Sigmoid colon (tissue), 7 donors: Measurements from ENCODE around the gene CDH19. TPM values are rescaled to one million over a fixed set of nuclear protein-coding genes. Genes with fewer than 3 reads are reported as not detected.

Experiments used
- DNase-seq: peaks from one replicate; pipeline ENCODE4 v3.0.0-alpha.2; 2019
- H3K27ac ChIP-seq, 4 donors: fragments of 200-600 bp; sonication (generic); one replicate each; pipeline ENCODE4 v1.5.1; 2016 to 2019; ENCODE audit warnings: mild to moderate bottlenecking in 1 of 4
- H3K27me3 ChIP-seq, 3 donors: fragments of 200-600 bp; sonication (generic); one replicate each; pipeline ENCODE4 v1.5.1; 2019; ENCODE audit warnings: mild to moderate bottlenecking in 1 of 3
- H3K36me3 ChIP-seq, 4 donors: fragments of 200-600 bp; sonication (generic); one replicate each; pipeline ENCODE4 v1.5.1; 2016 to 2019
- H3K4me1 ChIP-seq, 4 donors: fragments of 200-600 bp; sonication (generic); one replicate each; pipeline ENCODE4 v1.5.1; 2017 to 2019
- H3K4me3 ChIP-seq, 4 donors: fragments of 200-600 bp; sonication (generic); one replicate each; pipeline ENCODE4 v1.5.1; 2017 to 2019; ENCODE audit warnings: mild to moderate bottlenecking in 2 of 4, moderate library complexity in 1 of 4
- H3K9me3 ChIP-seq, 4 donors: fragments of 200-600 bp in 3 of 4; sonication (generic) in 3 of 4; one replicate each; pipeline versions ENCODE4 v1.5.1 to v1.6.1; 2013 to 2019
- CTCF ChIP-seq, 4 experiments: fragments of 450-650 bp in 3 of 4; fragments of 200-600 bp in 1 of 4; IDR thresholded peaks; one replicate each; pipeline ENCODE4 v1.5.1; 2016 to 2019; ENCODE audit warnings: antibody characterized with exemption in 4 of 4, mild to moderate bottlenecking in 3 of 4, moderate library complexity in 2 of 4
- EP300 ChIP-seq, 4 donors: sonication (generic); formaldehyde crosslinking; IDR thresholded peaks; one replicate each; pipeline ENCODE4 v1.6.1; 2017; ENCODE audit warnings: antibody characterized with exemption in 4 of 4
- POLR2A ChIP-seq, 2 donors: fragments of 450-650 bp; IDR thresholded peaks; one replicate each; pipeline ENCODE4 v1.6.1; 2016; ENCODE audit warnings: antibody characterized with exemption in 2 of 2, mild to moderate bottlenecking in 2 of 2, moderate library complexity in 2 of 2
- POLR2AphosphoS5 ChIP-seq, 4 donors: sonication (generic); formaldehyde crosslinking; IDR thresholded peaks; one replicate each; pipeline ENCODE4 v1.6.1; 2017; ENCODE audit warnings: antibody characterized with exemption in 4 of 4
- WGBS, 2 donors: extraction: QIAGEN DNeasy Blood & Tissue Kit; methylation state at CpG; one replicate each; pipeline ENCODE4 v1.1.7; 2013; 5-methylcytosine and 5-hydroxymethylcytosine counted together
- intact Hi-C: fragments of 100-400 bp; cut with DNase I; formaldehyde crosslinking; loops from one replicate; pipeline ENCODE4 v1.15.1; 2023
- polyA plus RNA-seq, 3 donors: library from polyadenylated mRNA; stranded (reverse); fragments of 200-250 nt; gene quantifications; one replicate each; pipeline ENCODE4 v1.2.3, GENCODE V29; 2013
- total RNA-seq, 4 donors: library from RNA; depleted of rRNA; stranded (reverse); fragments of >200 nt; gene quantifications; one replicate each; pipeline ENCODE4 v1.1.0, GENCODE V29; 2016
- donor health status: healthy with polysubstance abuse.
- donor health status: Bipolar disorder and iron deficiency.
- donor health status: healthy.

CDH19 gene, protein sequence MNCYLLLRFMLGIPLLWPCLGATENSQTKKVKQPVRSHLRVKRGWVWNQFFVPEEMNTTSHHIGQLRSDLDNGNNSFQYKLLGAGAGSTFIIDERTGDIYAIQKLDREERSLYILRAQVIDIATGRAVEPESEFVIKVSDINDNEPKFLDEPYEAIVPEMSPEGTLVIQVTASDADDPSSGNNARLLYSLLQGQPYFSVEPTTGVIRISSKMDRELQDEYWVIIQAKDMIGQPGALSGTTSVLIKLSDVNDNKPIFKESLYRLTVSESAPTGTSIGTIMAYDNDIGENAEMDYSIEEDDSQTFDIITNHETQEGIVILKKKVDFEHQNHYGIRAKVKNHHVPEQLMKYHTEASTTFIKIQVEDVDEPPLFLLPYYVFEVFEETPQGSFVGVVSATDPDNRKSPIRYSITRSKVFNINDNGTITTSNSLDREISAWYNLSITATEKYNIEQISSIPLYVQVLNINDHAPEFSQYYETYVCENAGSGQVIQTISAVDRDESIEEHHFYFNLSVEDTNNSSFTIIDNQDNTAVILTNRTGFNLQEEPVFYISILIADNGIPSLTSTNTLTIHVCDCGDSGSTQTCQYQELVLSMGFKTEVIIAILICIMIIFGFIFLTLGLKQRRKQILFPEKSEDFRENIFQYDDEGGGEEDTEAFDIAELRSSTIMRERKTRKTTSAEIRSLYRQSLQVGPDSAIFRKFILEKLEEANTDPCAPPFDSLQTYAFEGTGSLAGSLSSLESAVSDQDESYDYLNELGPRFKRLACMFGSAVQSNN
- total RNA-seq = 10 to 100 TPM; 21.2 to 69.6 (median 46.6) TPM
- polyA plus RNA-seq = 1 to 10 TPM in 1 of 3 donors, under 1 TPM in 2; 0.46 to 3.4 (median 0.60) TPM

- peak within 1 kb of the TSS in 3 of 4 donors; percentile 3 to 25 (median 20) for H3K4me3 ChIP-seq
- no peak for DNase-seq
- TF ChIP-seq POLR2AphosphoS5 (IDR thresholded peaks at IDR 0.05) (peak; percentile 50 to 85 (median 71)), EP300 (IDR thresholded peaks at IDR 0.05) (no peak), CTCF (IDR thresholded peaks at IDR 0.05) (no peak), POLR2A (IDR thresholded peaks at IDR 0.05) (peak in 1 of 2 donors; percentile 25)
- H3K27ac ChIP-seq = peak within 1 kb of the TSS in 2 of 4 donors; percentile 2 to 38
- no peaks in the 10 kb centered on the region for H3K27me3 ChIP-seq
- H3K36me3 ChIP-seq = no peaks in the 10 kb centered on the region
- WGBS, 2 donors = 70 to 76% methylated on average over 9 of the region's 9 CpGs
- intact Hi-C loops = no loop called here
- H3K9me3 ChIP-seq = no peaks in the 10 kb centered on the region
- no peaks in the 10 kb centered on the region for H3K4me1 ChIP-seq
Observed at GRCh38 chr18:66603941-66604627, at the start of gene CDH19. Gene CDH19 (minus strand): TSS chr18:66604090. CDS start chr18:66572204, 31,886 bp downstream.

- H3K27ac ChIP-seq = no peak overlapping the region
- intact Hi-C loops = no loop called here
- H3K27me3 ChIP-seq = no peaks in the 10 kb centered on the region
- 94 to 96% methylated on average over 1 of the region's 1 CpG for WGBS, 2 donors
- no peaks in the 10 kb centered on the region for H3K9me3 ChIP-seq
- H3K4me3 ChIP-seq = no peak overlapping the region
- no peaks in the 10 kb centered on the region for H3K36me3 ChIP-seq
- DNase-seq = no peak
- no peak for TF ChIP-seq CTCF (IDR thresholded peaks at IDR 0.05)
- TF ChIP-seq EP300 (IDR thresholded peaks at IDR 0.05) = no peak
- no peak for TF ChIP-seq POLR2A (IDR thresholded peaks at IDR 0.05)
- TF ChIP-seq POLR2AphosphoS5 (IDR thresholded peaks at IDR 0.05) = no peak
- no peaks in the 10 kb centered on the region for H3K4me1 ChIP-seq
Observed at GRCh38 chr18:66647671-66648070, 43.8 kb upstream of the CDH19 start.

DNA sequence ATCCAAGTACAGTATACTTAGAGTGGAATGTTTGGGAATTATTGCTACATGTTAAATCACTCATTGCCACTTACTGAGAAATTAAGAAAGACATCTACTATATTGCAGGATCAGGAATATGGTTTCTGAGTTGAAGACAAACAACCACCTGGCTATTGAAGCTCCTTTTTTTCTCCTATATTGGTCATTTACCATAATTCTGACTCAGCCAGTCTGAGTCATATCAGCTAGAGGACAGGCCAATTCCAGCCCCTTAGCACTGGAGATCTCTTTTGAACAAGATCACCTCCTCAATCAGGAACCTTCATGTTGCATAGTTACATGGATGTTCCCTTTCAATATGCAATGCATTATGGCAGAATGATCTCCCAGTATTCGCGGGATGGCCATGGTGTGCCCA, 42.7 kb upstream of the CDH19 start:
- H3K9me3 ChIP-seq = no peaks in the 10 kb centered on the region
- H3K27ac ChIP-seq = no peak overlapping the region
- H3K4me1 ChIP-seq = no peaks in the 10 kb centered on the region
- intact Hi-C loops = no loop called here
- TF ChIP-seq POLR2AphosphoS5 (IDR thresholded peaks at IDR 0.05) (no peak), POLR2A (IDR thresholded peaks at IDR 0.05) (no peak), CTCF (IDR thresholded peaks at IDR 0.05) (no peak), EP300 (IDR thresholded peaks at IDR 0.05) (no peak)
- WGBS, 2 donors = 97 to 100% methylated on average over 2 of the region's 2 CpGs
- H3K4me3 ChIP-seq = no peak overlapping the region
- no peaks in the 10 kb centered on the region for H3K36me3 ChIP-seq
- no peak for DNase-seq
- no peaks in the 10 kb centered on the region for H3K27me3 ChIP-seq

DNA sequence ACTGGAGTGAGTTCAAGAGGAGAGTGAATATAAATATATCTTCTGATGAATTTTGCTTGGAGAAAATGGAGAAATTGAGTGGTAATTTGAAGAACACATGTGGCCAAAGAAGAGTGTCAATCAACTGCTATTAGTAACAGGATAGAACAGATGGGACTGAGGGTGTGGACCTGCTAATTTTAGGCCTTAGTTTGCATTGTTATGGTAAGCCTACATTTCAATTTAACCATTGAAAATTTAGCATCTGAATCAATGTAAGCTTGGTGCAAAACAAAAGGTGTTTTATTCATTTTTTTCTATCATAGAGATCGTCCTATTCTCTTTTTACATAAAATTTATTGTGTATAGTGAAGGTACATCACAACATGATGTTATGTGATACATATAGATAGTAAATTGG, 42.1 kb upstream of the CDH19 start:
- Histone ChIP-seq H3K4me3 (no peak overlapping the region), H3K27ac (no peak overlapping the region), H3K4me1 (no peaks in the 10 kb centered on the region), H3K36me3 (no peaks in the 10 kb centered on the region), H3K9me3 (no peaks in the 10 kb centered on the region), H3K27me3 (no peaks in the 10 kb centered on the region)
- 78 to 84% methylated on average over 1 of the region's 1 CpG for WGBS, 2 donors
- intact Hi-C loops = no loop called here
- no peak for TF ChIP-seq POLR2AphosphoS5 (IDR thresholded peaks at IDR 0.05)
- no peak for TF ChIP-seq EP300 (IDR thresholded peaks at IDR 0.05)
- no peak for TF ChIP-seq POLR2A (IDR thresholded peaks at IDR 0.05)
- TF ChIP-seq CTCF (IDR thresholded peaks at IDR 0.05) = no peak
- DNase-seq = no peak
